ENCODE measurements around the gene RBP2. TPM values are rescaled to one million over a fixed set of nuclear protein-coding genes. Genes with fewer than 3 reads are reported as not detected.

RBP2 gene
- total and polyA plus RNA-seq, 9 of the 15 experiments (the other 6 are each of a cell fraction or from before 2014, with no cell fraction given): not detected

DNA sequence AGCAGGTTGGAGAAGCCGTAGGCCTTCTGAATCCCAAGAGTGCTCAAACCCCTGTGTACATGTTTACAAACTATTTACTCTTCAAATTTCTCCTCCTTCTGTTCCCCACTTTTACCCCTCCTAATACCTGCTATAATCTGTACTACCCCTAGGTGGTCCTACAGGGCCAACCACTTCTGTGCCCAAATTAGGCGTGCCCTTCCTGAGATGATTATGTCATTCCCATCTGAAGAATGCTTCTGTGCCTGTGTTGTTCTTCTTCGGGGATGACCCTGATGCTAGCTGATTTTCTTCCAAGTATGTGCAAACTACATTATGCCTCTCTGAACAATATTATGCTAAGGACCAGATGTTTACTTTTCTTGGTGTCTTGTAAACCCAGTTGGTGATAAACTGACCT lies 20.5 kb downstream of the RBP2 start (continued):
- TF ChIP-seq SFPQ (IDR thresholded peaks at IDR 0.05; ENCODE audit: low read depth, low read length): no peak
- no peak for TF ChIP-seq EZH2 (IDR thresholded peaks at IDR 0.05; ENCODE audit: borderline replicate concordance, low read depth, low read length)
- TF ChIP-seq RERE (CRISPR knock-in tag; IDR thresholded peaks at IDR 0.05; ENCODE audit: borderline replicate concordance): no peak

Data from K562 (cell line).